Activated T-cell treated with anti-CD3 and anti-CD28 coated beads, Interleukin-2, amount 50 U/mL, for 4 hours (primary cell): ENCODE measurements around the gene CASS4. TPM values are rescaled to one million over a fixed set of nuclear protein-coding genes. Genes with fewer than 3 reads are reported as not detected.
"Not testable (repeated sequence)": the region's sequence is repeated elsewhere in the genome, so short reads cannot be mapped to it uniquely, and the experiment has no call there.

Experiments used
- ATAC-seq, 2 donors: fragments of 200-7000 bp; cut with Tn5 transposase; one replicate each; pipeline ENCODE4 v1.10.0; 2021
- DNase-seq: peaks from one replicate; pipeline ENCODE4 v3.0.0-alpha.2; 2020
- H3K27me3 Mint-ChIP-seq: one replicate; pipeline ENCODE4 v1.8.0; 2021; ENCODE audit warnings: low read depth, mixed read lengths
- H3K36me3 Mint-ChIP-seq: one replicate; pipeline ENCODE4 v1.8.0; 2022; ENCODE audit warnings: mixed read lengths; ENCODE audit not compliant: insufficient read depth
- H3K4me1 Mint-ChIP-seq: one replicate; pipeline ENCODE4 v1.8.0; 2021; ENCODE audit warnings: low read depth, mixed read lengths
- H3K4me3 Mint-ChIP-seq: one replicate; pipeline ENCODE4 v1.8.0; 2021; ENCODE audit warnings: mild to moderate bottlenecking, moderate library complexity, mixed read lengths
- H3K9me3 Mint-ChIP-seq: one replicate; pipeline ENCODE4 v1.8.0; 2021; ENCODE audit warnings: mixed read lengths
- total RNA-seq, 3 donors: library from RNA; stranded (reverse); gene quantifications; one replicate each; pipeline ENCODE4 v1.2.1, GENCODE V29; 2021

The CASS4 gene
- total RNA-seq, 3 donors from 2014 or later = 1.9 to 2.5 (median 2.4) TPM

- no peak for DNase-seq
- no peaks in the 10 kb centered on the region for H3K27me3 Mint-ChIP-seq
- H3K4me3 Mint-ChIP-seq = no peak overlapping the region
- ATAC-seq = no peak
- no peaks in the 10 kb centered on the region for H3K9me3 Mint-ChIP-seq
- H3K4me1 Mint-ChIP-seq = peaks cover 4% of the 10 kb centered on the region
- peaks cover 4% of the 10 kb centered on the region for H3K36me3 Mint-ChIP-seq
These were observed 25.8 kb upstream of the CASS4 start for GRCh38 chr20:56386219-56386618.

GRCh38 chr20:56388882-56389281, 23.2 kb upstream of the CASS4 start:
- DNase-seq = no peak

GRCh38 chr20:56389807-56390206, 22.3 kb upstream of the CASS4 start:
- ATAC-seq (no peak), DNase-seq (no peak)
- Mint-ChIP-seq H3K4me1 (peaks cover 23% of the 10 kb centered on the region), H3K36me3 (peaks cover 4% of the 10 kb centered on the region), H3K4me3 (peak overlapping the region; percentile 8), H3K9me3 (no peaks in the 10 kb centered on the region), H3K27me3 (no peaks in the 10 kb centered on the region)

More at GRCh38 chr20:56388882-56389281, 23.2 kb upstream of the CASS4 start:
- Mint-ChIP-seq H3K27me3 (no peaks in the 10 kb centered on the region), H3K9me3 (no peaks in the 10 kb centered on the region), H3K4me1 (peaks cover 17% of the 10 kb centered on the region), H3K36me3 (peaks cover 4% of the 10 kb centered on the region), H3K4me3 (no peak overlapping the region)
- no peak for ATAC-seq

GRCh38 chr20:56390396-56390795, 21.7 kb upstream of the CASS4 start:
- H3K27me3 Mint-ChIP-seq, DNase-seq, H3K4me3 Mint-ChIP-seq, H3K9me3 Mint-ChIP-seq, ATAC-seq, H3K36me3 Mint-ChIP-seq: not testable (repeated sequence)
- H3K4me1 Mint-ChIP-seq = peaks cover 25% of the 10 kb centered on the region

- Mint-ChIP-seq H3K9me3 (no peaks in the 10 kb centered on the region), H3K4me3 (no peak overlapping the region)
- DNase-seq = no peak
These were observed 21.0 kb upstream of the CASS4 start for GRCh38 chr20:56391037-56391436.

GRCh38 chr20:56391596-56392131, 20.4 kb upstream of the CASS4 start:
- H3K4me3 Mint-ChIP-seq = no peak overlapping the region
- no peaks in the 10 kb centered on the region for H3K27me3 Mint-ChIP-seq
- no peaks in the 10 kb centered on the region for H3K9me3 Mint-ChIP-seq
- peaks cover 25% of the 10 kb centered on the region for H3K4me1 Mint-ChIP-seq
- peaks cover 15% of the 10 kb centered on the region for H3K36me3 Mint-ChIP-seq
- peak; percentile 54 for ATAC-seq
- DNase-seq = no peak

More at GRCh38 chr20:56391037-56391436, 21.0 kb upstream of the CASS4 start:
- no peaks in the 10 kb centered on the region for H3K27me3 Mint-ChIP-seq
- peaks cover 16% of the 10 kb centered on the region for H3K36me3 Mint-ChIP-seq
- peaks cover 25% of the 10 kb centered on the region for H3K4me1 Mint-ChIP-seq
- no peak for ATAC-seq

- peak; percentile 89 to 93 for ATAC-seq
- Mint-ChIP-seq H3K27me3 (no peaks in the 10 kb centered on the region), H3K9me3 (no peaks in the 10 kb centered on the region), H3K36me3 (peaks cover 19% of the 10 kb centered on the region), H3K4me1 (peaks cover 25% of the 10 kb centered on the region), H3K4me3 (no peak within 1 kb of the TSS)
- DNase-seq = peak; percentile 99
These were observed 19.8 kb upstream of the CASS4 start, which contains the start of the genes AURKA and CSTF1 for GRCh38 chr20:56392132-56392880. TSS of gene AURKA (minus strand) at chr20:56392215. CDS start at chr20:56388197, 4,018 bp downstream. TSS of gene CSTF1 (plus strand) at chr20:56392645. CDS start at chr20:56395553, 2,908 bp downstream.

GRCh38 chr20:56392881-56393482, 19.1 kb upstream of the CASS4 start:
- no peaks in the 10 kb centered on the region for H3K27me3 Mint-ChIP-seq
- H3K9me3 Mint-ChIP-seq = no peaks in the 10 kb centered on the region
- H3K4me1 Mint-ChIP-seq = peaks cover 25% of the 10 kb centered on the region
- no peak for DNase-seq
- H3K36me3 Mint-ChIP-seq = peaks cover 22% of the 10 kb centered on the region
- no peak overlapping the region for H3K4me3 Mint-ChIP-seq
- no peak for ATAC-seq

GRCh38 chr20:56393653-56394052, 18.4 kb upstream of the CASS4 start:
- Mint-ChIP-seq H3K27me3 (no peaks in the 10 kb centered on the region), H3K4me3 (no peak overlapping the region), H3K4me1 (peaks cover 25% of the 10 kb centered on the region), H3K36me3 (peaks cover 22% of the 10 kb centered on the region), H3K9me3 (no peaks in the 10 kb centered on the region)
- ATAC-seq (no peak), DNase-seq (no peak)

GRCh38 chr20:56395166-56395565, 16.9 kb upstream of the CASS4 start:
- Mint-ChIP-seq H3K27me3 (no peaks in the 10 kb centered on the region), H3K4me3 (no peak overlapping the region), H3K4me1 (peaks cover 30% of the 10 kb centered on the region), H3K36me3 (peaks cover 32% of the 10 kb centered on the region), H3K9me3 (no peaks in the 10 kb centered on the region)
- DNase-seq = no peak
- no peak for ATAC-seq

GRCh38 chr20:56400001-56400640, 11.9 kb upstream of the CASS4 start:
- DNase-seq (peak; percentile 63), ATAC-seq (peak; percentile 65 to 73)
- H3K27me3 Mint-ChIP-seq = no peaks in the 10 kb centered on the region
- H3K4me1 Mint-ChIP-seq = peaks cover 7% of the 10 kb centered on the region
- H3K9me3 Mint-ChIP-seq = no peaks in the 10 kb centered on the region
- no peak overlapping the region for H3K4me3 Mint-ChIP-seq
- H3K36me3 Mint-ChIP-seq = peaks cover 42% of the 10 kb centered on the region

GRCh38 chr20:56403465-56403864, 8.6 kb upstream of the CASS4 start:
- Mint-ChIP-seq H3K9me3 (no peaks in the 10 kb centered on the region), H3K27me3 (no peaks in the 10 kb centered on the region), H3K4me3 (no peak overlapping the region), H3K4me1 (peaks cover 10% of the 10 kb centered on the region), H3K36me3 (peaks cover 43% of the 10 kb centered on the region)
- ATAC-seq (no peak), DNase-seq (no peak)

- not testable (repeated sequence) for DNase-seq, H3K4me1 Mint-ChIP-seq, H3K27me3 Mint-ChIP-seq, H3K4me3 Mint-ChIP-seq, ATAC-seq, H3K9me3 Mint-ChIP-seq
- peaks cover 32% of the 10 kb centered on the region for H3K36me3 Mint-ChIP-seq
These were observed 6.7 kb upstream of the CASS4 start for GRCh38 chr20:56405356-56405755.

GRCh38 chr20:56406910-56407309, 5.2 kb upstream of the CASS4 start:
- H3K27me3 Mint-ChIP-seq = no peaks in the 10 kb centered on the region
- H3K4me3 Mint-ChIP-seq = no peak overlapping the region
- peaks cover 16% of the 10 kb centered on the region for H3K4me1 Mint-ChIP-seq
- ATAC-seq (no peak), DNase-seq (no peak)
- H3K9me3 Mint-ChIP-seq = no peaks in the 10 kb centered on the region
- H3K36me3 Mint-ChIP-seq = peaks cover 33% of the 10 kb centered on the region
